Measurements from ENCODE around the gene ADORA1.

GRCh38 chr1:203215573-203215972 lies 88.0 kb downstream of the ADORA1 start:
- TF ChIP-seq POLR2A (IDR thresholded peaks at IDR 0.05) = no peak
- TF ChIP-seq, protein P1, sequence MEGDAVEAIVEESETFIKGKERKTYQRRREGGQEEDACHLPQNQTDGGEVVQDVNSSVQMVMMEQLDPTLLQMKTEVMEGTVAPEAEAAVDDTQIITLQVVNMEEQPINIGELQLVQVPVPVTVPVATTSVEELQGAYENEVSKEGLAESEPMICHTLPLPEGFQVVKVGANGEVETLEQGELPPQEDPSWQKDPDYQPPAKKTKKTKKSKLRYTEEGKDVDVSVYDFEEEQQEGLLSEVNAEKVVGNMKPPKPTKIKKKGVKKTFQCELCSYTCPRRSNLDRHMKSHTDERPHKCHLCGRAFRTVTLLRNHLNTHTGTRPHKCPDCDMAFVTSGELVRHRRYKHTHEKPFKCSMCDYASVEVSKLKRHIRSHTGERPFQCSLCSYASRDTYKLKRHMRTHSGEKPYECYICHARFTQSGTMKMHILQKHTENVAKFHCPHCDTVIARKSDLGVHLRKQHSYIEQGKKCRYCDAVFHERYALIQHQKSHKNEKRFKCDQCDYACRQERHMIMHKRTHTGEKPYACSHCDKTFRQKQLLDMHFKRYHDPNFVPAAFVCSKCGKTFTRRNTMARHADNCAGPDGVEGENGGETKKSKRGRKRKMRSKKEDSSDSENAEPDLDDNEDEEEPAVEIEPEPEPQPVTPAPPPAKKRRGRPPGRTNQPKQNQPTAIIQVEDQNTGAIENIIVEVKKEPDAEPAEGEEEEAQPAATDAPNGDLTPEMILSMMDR (IDR thresholded peaks at IDR 0.05) = no peak

Data from esophagus squamous epithelium (tissue), 4 donors.